Kidney (tissue), 14 donors: ENCODE results near the gene GRB14. TPM values are rescaled to one million over a fixed set of nuclear protein-coding genes. Genes with fewer than 3 reads are reported as not detected.

Source experiments
- DNase-seq, 5 donors: peaks; one replicate each; pipeline ENCODE4 v3.0.0-alpha.2; 2013 to 2020
- FAIRE-seq: peaks from 2 replicates; lab custom pipeline; 2012; peaks lifted over from hg19 to GRCh38; lab: Jason Lieb, UNC
- H3K27ac ChIP-seq, 2 donors: one replicate each; pipeline ENCODE4 v1.7.0; 2013; ENCODE audit warnings: low read depth in 2 of 2, low read length in 2 of 2, inconsistent platforms in 1 of 2
- H3K27me3 ChIP-seq: one replicate; pipeline ENCODE4 v1.7.1; 2013; ENCODE audit warnings: low read length, inconsistent platforms; ENCODE audit not compliant: control insufficient read depth, insufficient read depth
- H3K36me3 ChIP-seq, 3 donors: one replicate each; pipeline versions ENCODE4 v1.7.0 to v1.7.1; 2013; ENCODE audit warnings: low read length in 3 of 3, control low read depth in 1 of 3, inconsistent platforms in 1 of 3; ENCODE audit not compliant: insufficient read depth in 3 of 3, control insufficient read depth in 2 of 3
- H3K4me1 ChIP-seq, 3 donors: one replicate each; pipeline versions ENCODE4 v1.7.0 to v1.7.1; 2013; ENCODE audit warnings: low read length in 3 of 3, inconsistent platforms in 1 of 3, low read depth in 1 of 3; ENCODE audit not compliant: control insufficient read depth in 2 of 3, insufficient read depth in 2 of 3
- H3K4me3 ChIP-seq, 3 donors: one replicate each; pipeline versions ENCODE4 v1.7.0 to v1.8.1; 2013; ENCODE audit warnings: low read length in 3 of 3, control low read depth in 1 of 3, inconsistent platforms in 1 of 3
- H3K9ac ChIP-seq, 3 donors: one replicate each; pipeline versions ENCODE4 v1.7.0 to v1.7.1; 2013; ENCODE audit warnings: low read length in 3 of 3, control low read depth in 1 of 3, inconsistent platforms in 1 of 3
- H3K9me3 ChIP-seq, 3 donors: one replicate each; pipeline versions ENCODE4 v1.7.0 to v1.7.1; 2013; ENCODE audit warnings: low read length in 3 of 3, control low read depth in 1 of 3, inconsistent platforms in 1 of 3; ENCODE audit not compliant: control insufficient read depth in 2 of 3, insufficient read depth in 1 of 3
- intact Hi-C: fragments of 100-400 bp; cut with DNase I; formaldehyde crosslinking; loops from one replicate; pipeline ENCODE4 v1.11.1; 2022
- polyA plus RNA-seq: library from polyadenylated mRNA; stranded (reverse); fragments of 350-450 nt; fragmentation: Illumina TruSeq; extraction: RNeasy Lipid Tissue Mini Kit (QIAGEN cat#74804); gene quantifications from one replicate; pipeline ENCODE4 v1.2.3, GENCODE V29; 2014; ENCODE audit warnings: low read depth, low replicate concordance; ENCODE audit not compliant: insufficient read depth
- total RNA-seq: library from RNA; stranded (reverse); fragmentation: NEBNext Ultra II Directional; extraction: Animal tissue kit (Norgen Biotek cat#: 25700); gene quantifications from one replicate; pipeline ENCODE4 v1.2.1, GENCODE V29; 2021
- TF ChIP-seq, protein P1 (sequence below): IDR thresholded peaks from 3 replicates; pipeline ENCODE4 v1.5.1; 2012; ENCODE audit warnings: mild to moderate bottlenecking, moderate library complexity, borderline replicate concordance; ENCODE audit not compliant: insufficient read depth; ENCODE audit errors: extremely low read depth
- donor health status: control.
- donor health status: control.
- donor health status: control.
- donor health status: control.
- donor health status: control.
- donor health status: DM: yes; HTN: yes; CAD: no.
- donor health status: Normal renal cell carcinoma (clear cell type).

The GRB14 gene
- total and polyA plus RNA-seq, 2 donors from 2014 or later: 41.7 to 71.3 TPM

GRCh38 chr2:164495491-164496223, 125.6 kb downstream of the GRB14 start:
- Histone ChIP-seq H3K4me3 (no peak overlapping the region), H3K27me3 (no peaks in the 10 kb centered on the region), H3K9ac (no peak overlapping the region), H3K27ac (no peak overlapping the region), H3K9me3 (no peaks in the 10 kb centered on the region), H3K36me3 (peaks cover 0 to 5% (median 0%) of the 10 kb centered on the region in 3 donors), H3K4me1 (no peaks in the 10 kb centered on the region)
- intact Hi-C loops: no loop called here
- TF ChIP-seq, protein P1, sequence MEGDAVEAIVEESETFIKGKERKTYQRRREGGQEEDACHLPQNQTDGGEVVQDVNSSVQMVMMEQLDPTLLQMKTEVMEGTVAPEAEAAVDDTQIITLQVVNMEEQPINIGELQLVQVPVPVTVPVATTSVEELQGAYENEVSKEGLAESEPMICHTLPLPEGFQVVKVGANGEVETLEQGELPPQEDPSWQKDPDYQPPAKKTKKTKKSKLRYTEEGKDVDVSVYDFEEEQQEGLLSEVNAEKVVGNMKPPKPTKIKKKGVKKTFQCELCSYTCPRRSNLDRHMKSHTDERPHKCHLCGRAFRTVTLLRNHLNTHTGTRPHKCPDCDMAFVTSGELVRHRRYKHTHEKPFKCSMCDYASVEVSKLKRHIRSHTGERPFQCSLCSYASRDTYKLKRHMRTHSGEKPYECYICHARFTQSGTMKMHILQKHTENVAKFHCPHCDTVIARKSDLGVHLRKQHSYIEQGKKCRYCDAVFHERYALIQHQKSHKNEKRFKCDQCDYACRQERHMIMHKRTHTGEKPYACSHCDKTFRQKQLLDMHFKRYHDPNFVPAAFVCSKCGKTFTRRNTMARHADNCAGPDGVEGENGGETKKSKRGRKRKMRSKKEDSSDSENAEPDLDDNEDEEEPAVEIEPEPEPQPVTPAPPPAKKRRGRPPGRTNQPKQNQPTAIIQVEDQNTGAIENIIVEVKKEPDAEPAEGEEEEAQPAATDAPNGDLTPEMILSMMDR: peak; percentile 45
- FAIRE-seq (peak; percentile 83), DNase-seq (peak in 2 of 5 donors; percentile 56 to 70)

- H3K9me3 ChIP-seq: no peaks in the 10 kb centered on the region
- H3K27me3 ChIP-seq: no peaks in the 10 kb centered on the region
- peaks cover 0 to 1% (median 0%) of the 10 kb centered on the region in 3 donors for H3K36me3 ChIP-seq
- no peak overlapping the region for H3K9ac ChIP-seq
- H3K4me1 ChIP-seq: no peaks in the 10 kb centered on the region
- intact Hi-C loops: loop anchor here (10.0 kb wide), 1 partner anchor 1301 kb away; no protein-coding TSS in a partner anchor
- FAIRE-seq: no peak
- DNase-seq: no peak
- no peak overlapping the region for H3K27ac ChIP-seq
- H3K4me3 ChIP-seq: no peak overlapping the region
- TF ChIP-seq, protein P1: no peak
Measured at GRCh38 chr2:164485541-164485940, 135.7 kb downstream of the GRB14 start.

DNA sequence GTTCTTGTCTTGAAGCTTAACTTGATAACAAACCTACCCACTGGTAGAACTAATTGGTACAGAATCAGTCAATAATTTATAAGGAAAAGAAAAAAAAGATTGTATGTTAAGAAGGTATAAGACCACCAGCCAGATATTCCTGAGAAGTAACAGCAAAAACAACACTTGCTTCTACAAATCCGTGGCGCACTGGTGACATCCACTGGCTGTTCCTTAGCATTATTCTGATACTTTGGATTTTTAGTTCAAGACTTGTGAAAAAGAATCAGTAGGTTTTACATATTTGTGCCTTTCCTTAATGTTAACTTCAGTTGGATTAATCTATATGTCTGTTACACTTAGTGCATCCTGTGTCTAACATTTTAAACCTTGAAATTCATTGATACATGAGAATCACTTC, 141.8 kb downstream of the GRB14 start:
- no peaks in the 10 kb centered on the region for H3K9me3 ChIP-seq
- TF ChIP-seq, protein P1: peak; percentile 55
- FAIRE-seq (no peak), DNase-seq (peak in 4 of 5 donors; percentile 37 to 75 (median 57))
- intact Hi-C loops: no loop called here
- no peaks in the 10 kb centered on the region for H3K36me3 ChIP-seq
- H3K27me3 ChIP-seq: no peaks in the 10 kb centered on the region
- no peak overlapping the region for H3K27ac ChIP-seq
- no peak overlapping the region for H3K4me3 ChIP-seq
- H3K9ac ChIP-seq: no peak overlapping the region
- H3K4me1 ChIP-seq: no peaks in the 10 kb centered on the region
